Measurements from ENCODE around the gene RCOR2.

- TF ChIP-seq, protein P1, sequence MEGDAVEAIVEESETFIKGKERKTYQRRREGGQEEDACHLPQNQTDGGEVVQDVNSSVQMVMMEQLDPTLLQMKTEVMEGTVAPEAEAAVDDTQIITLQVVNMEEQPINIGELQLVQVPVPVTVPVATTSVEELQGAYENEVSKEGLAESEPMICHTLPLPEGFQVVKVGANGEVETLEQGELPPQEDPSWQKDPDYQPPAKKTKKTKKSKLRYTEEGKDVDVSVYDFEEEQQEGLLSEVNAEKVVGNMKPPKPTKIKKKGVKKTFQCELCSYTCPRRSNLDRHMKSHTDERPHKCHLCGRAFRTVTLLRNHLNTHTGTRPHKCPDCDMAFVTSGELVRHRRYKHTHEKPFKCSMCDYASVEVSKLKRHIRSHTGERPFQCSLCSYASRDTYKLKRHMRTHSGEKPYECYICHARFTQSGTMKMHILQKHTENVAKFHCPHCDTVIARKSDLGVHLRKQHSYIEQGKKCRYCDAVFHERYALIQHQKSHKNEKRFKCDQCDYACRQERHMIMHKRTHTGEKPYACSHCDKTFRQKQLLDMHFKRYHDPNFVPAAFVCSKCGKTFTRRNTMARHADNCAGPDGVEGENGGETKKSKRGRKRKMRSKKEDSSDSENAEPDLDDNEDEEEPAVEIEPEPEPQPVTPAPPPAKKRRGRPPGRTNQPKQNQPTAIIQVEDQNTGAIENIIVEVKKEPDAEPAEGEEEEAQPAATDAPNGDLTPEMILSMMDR (IDR thresholded peaks at IDR 0.05) = no peak
- no peak for TF ChIP-seq EZH2 (IDR thresholded peaks at IDR 0.05; ENCODE audit: borderline replicate concordance, insufficient read depth, low read depth, low read length, poor library complexity, severe bottlenecking)
Measured at GRCh38 chr11:63901660-63902059, 15.3 kb downstream of the RCOR2 start.
